Keratinocyte (primary cell): ENCODE results near the gene RBP5.

Experiments used
- EZH2 ChIP-seq: IDR thresholded peaks from one replicate; pipeline ENCODE4 v1.6.1; 2012; ENCODE audit warnings: inconsistent platforms, mild to moderate bottlenecking, low read length, moderate library complexity
- TF ChIP-seq, protein P1 (sequence below), 3 experiments: IDR thresholded peaks in 1 of 3; conservative IDR thresholded peaks in 1 of 3; optimal IDR thresholded peaks in 1 of 3; 2 replicates in 2 of 3; 3 replicates in 1 of 3; pipeline versions ENCODE3 to v1.5.1; 2011; ENCODE audit warnings: low read length in 3 of 3, mild to moderate bottlenecking in 3 of 3, moderate library complexity in 2 of 3, control low read depth in 1 of 3, inconsistent platforms in 1 of 3; ENCODE audit not compliant: insufficient read depth in 2 of 3; ENCODE audit errors: extremely low read depth in 1 of 3

DNA sequence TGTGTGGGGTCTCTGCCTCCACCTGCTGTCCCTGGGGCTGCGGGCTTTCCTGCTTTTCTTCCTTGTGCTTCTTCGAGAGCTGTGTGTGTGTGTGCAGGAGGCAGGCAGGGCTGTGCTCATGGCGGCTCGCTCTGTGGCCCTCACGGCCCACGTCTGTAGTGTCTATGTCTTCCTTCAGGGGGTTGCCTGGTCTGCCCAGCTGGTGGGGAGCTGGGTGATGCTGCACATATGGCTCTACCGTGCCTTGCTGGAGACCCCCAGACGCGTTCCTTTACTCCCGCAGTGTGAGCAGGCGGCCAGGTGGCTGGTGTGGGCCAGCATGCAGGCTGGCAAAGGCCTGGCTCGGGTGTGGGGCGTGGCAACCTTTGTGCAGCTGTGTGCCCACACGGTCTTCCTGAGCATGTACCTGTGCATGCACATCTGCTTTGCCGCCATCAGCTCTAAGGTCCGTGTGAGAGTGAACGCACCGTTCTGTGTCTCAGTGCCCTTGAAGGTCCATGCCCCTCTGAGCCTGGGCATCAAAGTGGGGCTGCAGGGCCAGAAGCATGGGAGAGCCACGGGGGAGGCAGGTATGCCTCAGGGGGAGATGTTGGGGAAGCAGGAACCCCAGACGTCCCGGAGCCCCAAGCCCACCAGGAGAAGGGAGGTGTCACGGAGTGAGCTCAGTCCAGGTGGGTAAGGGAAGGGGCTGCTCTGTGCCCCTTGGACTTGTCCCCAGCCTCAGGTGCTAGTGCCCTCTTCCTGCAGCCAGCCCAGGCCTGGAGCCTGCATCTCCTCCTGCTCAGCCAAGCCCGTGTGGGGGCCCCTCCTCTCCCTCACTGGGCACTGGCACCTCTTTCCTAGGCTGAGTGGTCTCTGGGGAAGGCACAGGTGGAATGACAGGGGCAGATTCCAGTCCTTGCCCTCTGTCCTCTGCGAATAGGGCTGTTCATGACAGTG, 27.8 kb upstream of the RBP5 start:
- no peak for TF ChIP-seq EZH2
- TF ChIP-seq, protein P1, sequence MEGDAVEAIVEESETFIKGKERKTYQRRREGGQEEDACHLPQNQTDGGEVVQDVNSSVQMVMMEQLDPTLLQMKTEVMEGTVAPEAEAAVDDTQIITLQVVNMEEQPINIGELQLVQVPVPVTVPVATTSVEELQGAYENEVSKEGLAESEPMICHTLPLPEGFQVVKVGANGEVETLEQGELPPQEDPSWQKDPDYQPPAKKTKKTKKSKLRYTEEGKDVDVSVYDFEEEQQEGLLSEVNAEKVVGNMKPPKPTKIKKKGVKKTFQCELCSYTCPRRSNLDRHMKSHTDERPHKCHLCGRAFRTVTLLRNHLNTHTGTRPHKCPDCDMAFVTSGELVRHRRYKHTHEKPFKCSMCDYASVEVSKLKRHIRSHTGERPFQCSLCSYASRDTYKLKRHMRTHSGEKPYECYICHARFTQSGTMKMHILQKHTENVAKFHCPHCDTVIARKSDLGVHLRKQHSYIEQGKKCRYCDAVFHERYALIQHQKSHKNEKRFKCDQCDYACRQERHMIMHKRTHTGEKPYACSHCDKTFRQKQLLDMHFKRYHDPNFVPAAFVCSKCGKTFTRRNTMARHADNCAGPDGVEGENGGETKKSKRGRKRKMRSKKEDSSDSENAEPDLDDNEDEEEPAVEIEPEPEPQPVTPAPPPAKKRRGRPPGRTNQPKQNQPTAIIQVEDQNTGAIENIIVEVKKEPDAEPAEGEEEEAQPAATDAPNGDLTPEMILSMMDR (optimal IDR thresholded peaks at IDR 0.05 in 1 of 3, IDR thresholded peaks at IDR 0.05 in 1 of 3, conservative IDR thresholded peaks at IDR 0.05 in 1 of 3; ENCODE audit: extremely low read depth in 1 of 3, insufficient read depth in 2 of 3, low read length in 3 of 3) = no peak
